ENCODE results near the gene ROR2.

ROR2 gene

GRCh38 chr9:91865041-91865440, 85.0 kb downstream of the ROR2 start:
- DNase-seq: no peak

- DNase-seq: no peak
These were observed 85.6 kb downstream of the ROR2 start for GRCh38 chr9:91864380-91864779.

- DNase-seq: no peak
These were observed 86.6 kb downstream of the ROR2 start for GRCh38 chr9:91863469-91863868.

- no peak for DNase-seq
These were observed 91.6 kb downstream of the ROR2 start for GRCh38 chr9:91858213-91859030.

- no peak for DNase-seq
These were observed 92.5 kb downstream of the ROR2 start for GRCh38 chr9:91857291-91858212.

GRCh38 chr9:91856419-91856818, 93.6 kb downstream of the ROR2 start:
- no peak for DNase-seq

- no peak for DNase-seq
These were observed 94.8 kb downstream of the ROR2 start for GRCh38 chr9:91855196-91855595.

- no peak for DNase-seq
These were observed 97.2 kb downstream of the ROR2 start for GRCh38 chr9:91852801-91853347.

GRCh38 chr9:91849694-91850093, 100.3 kb downstream of the ROR2 start:
- no peak for DNase-seq

- no peak for DNase-seq
These were observed 101.9 kb downstream of the ROR2 start for GRCh38 chr9:91848146-91848545.

- DNase-seq: no peak
These were observed 102.4 kb downstream of the ROR2 start for GRCh38 chr9:91847581-91848091.

GRCh38 chr9:91845879-91846278, 104.1 kb downstream of the ROR2 start:
- no peak for DNase-seq

- no peak for DNase-seq
These were observed 105.2 kb downstream of the ROR2 start for GRCh38 chr9:91844701-91845291.

- no peak for DNase-seq
These were observed 105.8 kb downstream of the ROR2 start for GRCh38 chr9:91844190-91844589.

GRCh38 chr9:91843623-91844148, 106.3 kb downstream of the ROR2 start:
- no peak for DNase-seq

GRCh38 chr9:91843093-91843492, 106.9 kb downstream of the ROR2 start:
- no peak for DNase-seq

GRCh38 chr9:91842358-91843049, 107.5 kb downstream of the ROR2 start:
- no peak for DNase-seq

GRCh38 chr9:91841591-91841990, 108.4 kb downstream of the ROR2 start:
- no peak for DNase-seq

GRCh38 chr9:91840882-91841281, 109.1 kb downstream of the ROR2 start:
- no peak for DNase-seq

- DNase-seq: no peak
These were observed 109.6 kb downstream of the ROR2 start for GRCh38 chr9:91840469-91840868.

- no peak for DNase-seq
These were observed 110.0 kb downstream of the ROR2 start for GRCh38 chr9:91839926-91840465.
